Heart right ventricle (tissue), 16 donors: ENCODE measurements around the gene LINGO3. TPM values are rescaled to one million over a fixed set of nuclear protein-coding genes. Genes with fewer than 3 reads are reported as not detected.

ENCODE experiments used
- ATAC-seq, 8 donors: fragments of 200-7000 bp; cut with Tn5 transposase; one replicate each; pipeline ENCODE4 v1.9.1; 2020; ENCODE audit warnings: mild to moderate bottlenecking in 8 of 8, moderate library complexity in 8 of 8, moderate number of reproducible peaks in 1 of 8
- DNase-seq, 2 donors: peaks; one replicate each; pipeline ENCODE4 v3.0.0-alpha.2; 2020
- H3K27ac ChIP-seq, 10 donors: fragments of 200-600 bp; sonication (generic) in 2 of 10; one replicate each; pipeline versions ENCODE4 v1.5.0 to v1.8.0; 2020 to 2022; ENCODE audit warnings: mild to moderate bottlenecking in 3 of 10
- H3K27me3 ChIP-seq, 7 donors: fragments of 200-600 bp; one replicate each; pipeline ENCODE4 v1.8.0; 2021 to 2022; ENCODE audit warnings: mild to moderate bottlenecking in 2 of 7
- H3K36me3 ChIP-seq, 9 donors: fragments of 200-600 bp; sonication (generic) in 1 of 9; one replicate each; pipeline versions ENCODE4 v1.5.0 to v1.8.0; 2020 to 2022; ENCODE audit warnings: mild to moderate bottlenecking in 2 of 9
- H3K4me1 ChIP-seq, 9 donors: fragments of 200-600 bp; sonication (generic) in 1 of 9; one replicate each; pipeline versions ENCODE4 v1.5.0 to v1.8.0; 2020 to 2022; ENCODE audit warnings: mild to moderate bottlenecking in 4 of 9
- H3K4me3 ChIP-seq, 10 donors: fragments of 200-600 bp; sonication (generic) in 2 of 10; one replicate each; pipeline versions ENCODE4 v1.5.0 to v1.8.0; 2020 to 2022; ENCODE audit warnings: mild to moderate bottlenecking in 7 of 10, moderate library complexity in 2 of 10
- H3K9me3 ChIP-seq, 11 donors: fragments of 200-600 bp in 10 of 11; sonication (generic) in 2 of 11; one replicate each; pipeline versions ENCODE4 v1.5.0 to v1.8.0; 2013 to 2022; ENCODE audit warnings: mild to moderate bottlenecking in 2 of 11, control low read depth in 1 of 11, moderate library complexity in 1 of 11
- CTCF ChIP-seq, 9 donors: fragments of 200-600 bp; sonication (generic) in 2 of 9; IDR thresholded peaks; one replicate each; pipeline versions ENCODE4 v1.5.0 to v1.8.0; 2021 to 2022; ENCODE audit warnings: antibody characterized with exemption in 9 of 9, mild to moderate bottlenecking in 5 of 9, moderate library complexity in 1 of 9
- WGBS, 2 donors: extraction: QIAGEN DNeasy Blood & Tissue Kit; methylation state at CpG; one replicate each; pipeline ENCODE4 v1.1.7; 2013; ENCODE audit warnings: inconsistent platforms in 1 of 2; 5-methylcytosine and 5-hydroxymethylcytosine counted together
- intact Hi-C, 10 donors: fragments of 100-400 bp; cut with DNase I; formaldehyde crosslinking; loops; one replicate each; pipeline versions ENCODE4 v1.11.1 to v1.14.2; 2022
- polyA plus RNA-seq, 2 donors: library from polyadenylated mRNA; stranded (reverse); fragments of 200-250 nt; gene quantifications; one replicate each; pipeline ENCODE4 v1.2.3, GENCODE V29; 2013
- total RNA-seq, 10 donors: library from RNA; stranded (reverse); fragmentation: NEBNext Ultra II Directional in 3 of 10; extraction: Animal tissue kit (Norgen Biotek cat#: 25700) in 3 of 10; gene quantifications; one replicate each; pipeline versions ENCODE4 v1.2.1 to v1.2.4, GENCODE V29; 2021 to 2023
- donor health status: Arrhythmogenic right ventricular cardiomyopathy.
- donor health status: ischemic (EF 13 %, LVEDD 7.1; RV severe dilation, severe dysfunction).
- donor health status: healthy with polysubstance abuse.
- donor health status: DM: no; HTN: yes; CAD: no.
- donor health status: DM: no; HTN: no; CAD: no.
- donor health status: ischemic (EF 25% LVEDD 6.9; RV normal size, moderate dysfunction).
- donor health status: ischemic (EF 25% LVEDD 5.7; RV mildly dilated, moderate dysfunction).
- donor health status: healthy.
- donor health status: DM: yes; HTN: yes; CAD: no.
- donor health status: Ischemic cardiomyopathy.
- donor health status: ischemic (EF 35%, LVEDD 5.7; RV mildly dilated, moderate dysfunction).
- donor health status: nonischemic (EF 11% LVEDD 7.7; RV severe dilation, severe dysfunction).
- donor health status: DM: yes; HTN: yes; CAD: no.
- donor health status: PGD.
- donor health status: ischemic (EF 29% LVEDD 5.4; RV normal size, mild dysfunction).
- donor health status: nonischemic (EF 23%, LVEDD 6.1; RV moderate dilation, normal function).

The LINGO3 gene
- total and polyA plus RNA-seq, 12 donors = not detected

GRCh38 chr19:2333027-2333806 lies 25.3 kb upstream of the LINGO3 start:
- peaks cover 0 to 13% (median 0%) of the 10 kb centered on the region in 9 donors for H3K36me3 ChIP-seq
- peaks cover 15 to 48% (median 35%) of the 10 kb centered on the region in 9 donors for H3K4me1 ChIP-seq
- intact Hi-C loops = no loop called here
- 78 to 82% methylated on average over 24 to 27 of the region's 27 CpGs for WGBS, 2 donors
- TF ChIP-seq CTCF (IDR thresholded peaks at IDR 0.05) = no peak
- no peaks in the 10 kb centered on the region for H3K27me3 ChIP-seq
- H3K4me3 ChIP-seq = no peak overlapping the region
- ATAC-seq = no peak
- no peak for DNase-seq
- no peaks in the 10 kb centered on the region for H3K9me3 ChIP-seq
- no peak overlapping the region for H3K27ac ChIP-seq

DNA sequence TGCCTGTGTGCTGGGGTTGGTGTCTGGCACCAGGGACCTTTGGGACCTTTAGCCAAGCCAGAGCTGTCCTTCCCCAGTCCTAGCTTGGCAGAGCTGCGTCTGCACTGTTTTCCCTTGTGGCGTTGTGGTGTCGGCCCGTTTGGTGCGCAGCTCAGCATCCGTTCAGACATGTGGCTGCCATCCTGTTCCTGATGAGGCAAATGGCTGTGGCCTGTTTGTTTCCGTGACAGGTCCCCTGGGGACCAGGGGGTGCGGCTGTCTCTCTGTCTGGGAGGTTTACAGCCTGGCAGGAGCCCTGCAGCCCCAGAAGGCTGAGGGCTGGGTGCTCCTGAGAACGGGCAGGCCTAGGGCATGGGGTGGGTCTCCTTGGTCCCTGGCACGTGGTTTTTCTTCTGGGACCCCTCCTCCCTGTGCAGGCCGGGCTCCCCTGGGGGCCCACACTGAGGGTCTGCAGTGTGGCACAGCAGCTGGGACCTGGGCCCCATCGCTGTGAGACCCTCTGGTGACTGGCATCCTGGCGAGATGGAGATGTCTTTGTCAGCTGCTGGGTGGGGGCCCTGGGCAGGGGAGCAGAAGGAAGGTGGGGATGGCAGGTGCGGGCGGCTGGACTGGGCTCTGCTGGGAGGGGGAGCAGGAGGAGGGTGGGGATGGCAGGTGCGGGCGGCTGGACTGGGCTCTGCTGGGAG lies 24.5 kb upstream of the LINGO3 start:
- ATAC-seq = peak in 1 of 8 donors; percentile 32

GRCh38 chr19:2331601-2332246 lies 23.8 kb upstream of the LINGO3 start:
- 79 to 83% methylated on average over 12 of the region's 12 CpGs for WGBS, 2 donors
- Histone ChIP-seq H3K9me3 (no peaks in the 10 kb centered on the region), H3K36me3 (peaks cover 0 to 8% (median 0%) of the 10 kb centered on the region in 9 donors), H3K27me3 (no peaks in the 10 kb centered on the region), H3K4me1 (peaks cover 23 to 60% (median 48%) of the 10 kb centered on the region in 9 donors), H3K4me3 (no peak overlapping the region), H3K27ac (peak overlapping the region in 6 of 10 donors; percentile 7 to 59 (median 44))
- no peak for ATAC-seq
- intact Hi-C loops = no loop called here
- DNase-seq = peak in 1 of 2 donors; percentile 2
- no peak for TF ChIP-seq CTCF (IDR thresholded peaks at IDR 0.05)

More for the DNA sequence above, 24.5 kb upstream of the LINGO3 start:
- Histone ChIP-seq H3K27me3 (no peaks in the 10 kb centered on the region), H3K9me3 (no peaks in the 10 kb centered on the region), H3K36me3 (peaks cover 0 to 12% (median 0%) of the 10 kb centered on the region in 9 donors), H3K4me1 (peaks cover 18 to 53% (median 41%) of the 10 kb centered on the region in 9 donors), H3K4me3 (no peak overlapping the region), H3K27ac (peak overlapping the region in 7 of 10 donors; percentile 7 to 59 (median 39))
- DNase-seq = peak in 1 of 2 donors; percentile 38
- 56 to 65% methylated on average over 17 of the region's 17 CpGs for WGBS, 2 donors
- no peak for TF ChIP-seq CTCF (IDR thresholded peaks at IDR 0.05)
- intact Hi-C loops = no loop called here

DNA sequence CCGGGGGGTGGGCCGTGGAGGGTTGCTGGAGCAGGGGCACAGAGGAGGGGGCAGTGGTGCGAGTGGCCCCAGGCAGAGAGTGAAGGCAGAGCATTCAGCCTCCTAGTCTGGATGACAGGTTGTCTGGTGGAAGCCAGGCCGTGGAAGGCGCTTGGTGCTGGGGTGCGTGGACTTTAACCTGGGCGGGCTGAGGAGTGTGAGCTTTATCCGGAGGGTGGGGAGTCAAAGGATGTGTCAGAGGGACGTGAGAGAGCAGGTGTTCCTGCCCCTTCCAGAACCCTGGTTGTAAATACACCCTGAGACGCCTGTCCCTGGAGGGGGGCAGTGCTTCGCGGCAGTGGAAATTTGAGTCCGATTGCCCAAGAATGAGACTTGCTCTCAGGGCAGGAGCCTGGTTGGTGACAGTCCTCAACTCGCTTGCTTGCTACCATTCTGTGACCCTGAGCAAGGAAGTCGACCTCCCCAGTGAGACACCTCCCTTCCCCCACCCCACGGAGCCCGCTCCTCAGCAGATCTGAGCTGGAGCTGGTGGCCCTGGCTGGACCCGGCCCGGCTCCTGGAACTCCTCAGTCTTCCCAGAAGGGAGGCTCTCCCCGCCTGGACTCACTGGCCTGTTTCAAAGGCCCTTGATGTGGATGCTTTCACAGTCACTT lies 22.8 kb upstream of the LINGO3 start:
- TF ChIP-seq CTCF (IDR thresholded peaks at IDR 0.05) = no peak
- Histone ChIP-seq H3K4me3 (no peak overlapping the region), H3K27me3 (no peaks in the 10 kb centered on the region), H3K27ac (no peak overlapping the region), H3K36me3 (peaks cover 0 to 13% (median 0%) of the 10 kb centered on the region in 9 donors), H3K4me1 (peaks cover 23 to 63% (median 51%) of the 10 kb centered on the region in 9 donors), H3K9me3 (no peaks in the 10 kb centered on the region)
- DNase-seq (no peak), ATAC-seq (no peak)
- 77 to 82% methylated on average over 20 of the region's 20 CpGs for WGBS, 2 donors
- intact Hi-C loops = no loop called here
